HG03196 (cell line): ENCODE measurements around the gene RPL37A.

Source experiments
- ATAC-seq: cut with Tn5 transposase; IDR thresholded peaks from one replicate; pipeline ENCODE4 v1.9.1; 2021; ENCODE audit not compliant: unreplicated experiment

The RPL37A gene

DNA sequence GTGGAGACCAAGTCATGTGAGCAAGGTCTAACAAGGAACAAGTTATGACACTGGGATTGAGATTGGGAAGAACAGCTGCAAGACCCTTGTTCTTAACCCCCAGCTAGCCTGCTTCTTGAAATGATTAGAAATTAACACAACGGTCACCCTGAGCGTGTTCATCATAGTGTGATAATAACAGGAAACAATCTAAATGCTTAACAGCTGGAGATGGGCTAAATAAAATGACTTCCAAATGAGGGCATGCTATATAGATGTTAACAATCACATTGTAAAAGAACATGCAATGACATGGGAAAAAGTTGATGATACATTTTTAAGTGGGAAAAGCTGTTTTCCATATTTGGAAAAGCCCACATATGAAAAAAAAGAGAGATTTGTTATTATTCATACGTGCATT, 47.6 kb downstream of the RPL37A start:
- ATAC-seq: no peak

DNA sequence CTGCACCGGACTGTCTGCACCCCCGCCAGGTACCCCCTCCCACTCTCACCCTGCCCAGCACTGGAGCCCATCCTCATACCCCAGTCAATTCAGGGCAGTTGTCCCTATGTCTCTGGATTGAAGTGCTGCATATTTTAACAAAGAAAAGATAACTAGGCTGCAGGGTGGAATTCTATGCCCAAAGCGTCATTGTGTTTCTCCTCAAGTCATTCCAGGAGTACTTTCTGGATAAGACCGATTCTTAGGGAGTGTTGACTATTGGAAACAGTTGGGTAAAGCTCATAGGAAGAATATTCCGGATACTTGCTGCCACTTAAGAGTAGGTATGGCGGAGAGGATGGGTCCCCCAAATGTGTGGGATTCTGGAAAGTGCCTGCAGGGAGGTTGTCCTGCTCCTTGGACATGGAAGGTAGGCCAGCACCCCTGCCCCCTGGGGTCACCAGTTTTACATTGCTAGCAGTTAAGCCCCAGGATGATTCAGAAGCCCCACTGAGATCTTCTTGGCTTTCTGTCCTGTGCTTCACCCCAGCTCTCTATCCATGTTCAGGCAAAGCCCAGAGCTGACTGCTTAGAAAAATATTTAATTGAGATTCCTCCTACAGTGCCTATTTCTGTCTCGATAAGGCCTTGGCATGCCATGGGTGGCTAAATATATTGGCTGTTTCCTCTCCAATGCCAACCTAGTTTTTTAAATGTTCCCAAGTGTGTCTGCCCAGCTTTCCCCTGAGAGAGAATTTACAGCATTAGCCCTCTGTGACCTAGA, 48.2 kb downstream of the RPL37A start:
- no peak for ATAC-seq

DNA sequence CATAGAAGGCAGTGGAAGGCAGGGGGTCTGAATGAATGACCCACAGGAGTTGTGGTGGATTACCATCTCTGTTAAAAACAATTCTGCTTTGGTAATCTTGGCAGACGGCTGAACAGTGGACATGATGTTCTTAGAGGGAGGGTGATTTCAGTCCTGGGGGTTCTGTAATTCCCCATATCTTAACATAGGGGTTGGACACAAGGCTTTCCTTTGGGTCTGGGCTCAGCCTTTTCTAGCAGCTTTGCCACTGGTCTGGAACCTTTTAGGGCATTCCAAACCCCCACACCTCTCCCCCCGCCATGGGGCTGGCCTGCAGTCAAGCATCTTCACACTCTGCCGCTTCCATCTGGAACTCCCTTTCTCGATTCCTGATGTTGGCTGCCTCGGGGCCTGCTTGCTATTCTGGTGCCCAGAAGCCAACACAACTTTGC, 50.3 kb downstream of the RPL37A start:
- no peak for ATAC-seq

DNA sequence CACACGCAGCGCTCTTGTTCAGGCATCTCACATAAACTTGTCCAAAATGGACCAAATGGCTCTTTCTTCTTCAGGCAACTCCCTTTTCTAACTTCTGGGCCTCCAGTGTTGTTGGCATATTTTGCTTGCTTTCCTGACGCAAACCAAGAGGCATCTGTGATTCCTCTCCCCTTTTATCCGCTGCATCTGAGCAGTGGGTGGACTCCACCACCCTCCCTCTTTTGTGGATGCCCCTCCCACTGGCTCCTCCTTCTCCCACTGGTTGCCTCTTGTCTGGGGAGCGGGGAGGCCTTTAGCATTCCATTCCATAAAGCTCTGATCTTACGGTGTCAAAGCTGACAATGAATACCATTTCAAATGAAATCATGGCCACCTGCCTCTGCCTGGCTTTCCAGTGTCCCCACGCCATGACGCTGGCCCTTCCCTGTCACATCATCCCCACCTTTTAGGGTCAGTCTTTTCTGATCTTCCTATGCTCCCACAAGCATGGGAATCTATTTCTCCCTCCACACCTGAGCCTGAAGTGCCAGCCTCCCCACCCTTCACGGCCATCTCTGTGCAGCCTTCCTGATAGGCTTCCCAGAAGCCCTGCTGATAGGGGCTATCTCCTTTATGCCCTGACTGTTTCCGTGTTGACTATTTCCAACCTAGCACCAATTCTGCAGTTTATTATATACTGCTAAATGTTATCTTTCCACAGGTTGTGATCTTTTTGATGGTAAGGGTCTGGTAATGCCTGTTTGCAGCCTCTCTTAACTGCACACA, 51.5 kb downstream of the RPL37A start:
- no peak for ATAC-seq

DNA sequence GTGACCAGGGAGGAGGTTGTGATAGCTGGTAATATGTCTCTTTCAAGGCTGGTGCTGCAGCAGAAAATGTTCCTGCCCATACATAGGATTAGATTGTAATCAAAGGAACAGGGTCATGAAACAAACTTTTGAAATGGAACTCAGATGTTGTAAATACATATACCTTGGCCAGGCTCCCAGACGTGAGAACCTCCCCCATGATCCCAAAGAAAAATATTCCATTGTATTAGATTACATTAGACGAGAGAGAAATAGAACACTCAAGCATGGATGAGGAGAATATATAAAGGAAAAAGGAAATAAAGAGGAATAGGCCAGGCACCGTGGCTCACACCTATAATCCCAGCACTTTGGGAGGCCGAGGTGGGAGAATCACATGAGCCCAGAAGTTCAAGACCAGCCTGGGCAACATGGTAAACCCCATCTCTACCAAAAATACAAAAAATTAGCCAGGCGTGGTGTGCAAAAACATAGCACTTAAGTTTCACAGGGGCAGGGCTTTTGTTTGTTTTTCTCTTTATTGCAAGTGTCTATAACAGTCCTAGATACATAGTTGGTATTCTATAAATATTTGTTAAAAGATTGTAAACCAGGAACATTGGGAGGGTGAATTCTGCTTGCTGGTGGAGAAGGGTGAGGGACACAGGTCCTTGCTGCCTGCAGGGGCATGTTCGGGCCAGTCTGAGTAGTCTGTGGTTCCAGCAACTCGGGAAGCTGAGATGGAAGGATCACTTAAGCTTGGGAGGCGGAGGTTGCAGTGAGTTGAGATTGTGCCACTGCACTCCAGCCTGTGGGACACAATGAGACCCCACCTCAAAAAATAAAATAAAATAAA, 52.8 kb downstream of the RPL37A start:
- no peak for ATAC-seq

DNA sequence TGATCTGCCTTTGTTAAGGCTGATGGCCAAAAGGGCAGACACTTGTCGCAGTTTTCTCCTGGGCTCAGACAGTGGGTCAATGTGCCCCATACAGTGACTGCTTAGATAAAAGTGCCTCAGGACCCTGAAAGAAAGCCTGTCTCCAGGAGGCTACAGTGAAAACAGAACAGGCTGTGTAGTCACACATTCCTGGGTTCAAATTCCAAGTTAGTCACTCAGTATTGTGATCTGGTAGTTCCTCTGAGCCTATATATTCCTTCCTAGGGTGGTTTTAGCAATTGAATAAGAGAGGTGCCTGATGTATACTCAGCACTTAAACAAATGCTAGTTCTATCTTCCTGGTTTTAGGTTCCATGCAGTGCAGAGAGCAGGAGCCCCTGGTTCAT, 54.4 kb downstream of the RPL37A start:
- ATAC-seq: no peak
